ENCODE data around the gene KCNA10. TPM values are rescaled to one million over a fixed set of nuclear protein-coding genes. Genes with fewer than 3 reads are reported as not detected.

KCNA10 gene
- not detected in 2 replicates for polyA plus RNA-seq (2013)

- H3K18ac ChIP-seq (ENCODE audit: low read length) = no peak within 1 kb of the TSS
- no peak within 1 kb of the TSS for H3K23ac ChIP-seq (ENCODE audit: low read length)
- H3K4me3 ChIP-seq (ENCODE audit: low read depth, low read length) = no peak within 1 kb of the TSS
- no CpG with 5 or more reads among the region's 9 CpGs for WGBS (ENCODE audit: extremely low coverage, insufficient coverage, insufficient read length)
- no peak within 1 kb of the TSS for H2AK5ac ChIP-seq (ENCODE audit: low read length)
- H3K79me2 ChIP-seq (ENCODE audit: control insufficient read depth, insufficient read depth, low read length, poor library complexity) = no peaks in the 10 kb centered on the region
- no peak for DNase-seq
- H3K4ac ChIP-seq (ENCODE audit: low read depth, low read length) = no peak within 1 kb of the TSS
- no peak within 1 kb of the TSS for H4K12ac ChIP-seq (ENCODE audit: low read depth, low read length)
- H2BK12ac ChIP-seq (ENCODE audit: low read length) = no peak within 1 kb of the TSS
- H3K9me3 ChIP-seq (ENCODE audit: insufficient read depth, low read depth, low read length) = peaks cover 4% of the 10 kb centered on the region
- no peak within 1 kb of the TSS for H3K27ac ChIP-seq (ENCODE audit: low read depth, low read length)
- no peak within 1 kb of the TSS for H2BK120ac ChIP-seq (ENCODE audit: insufficient read depth, low read length, poor library complexity)
- H3K79me1 ChIP-seq (ENCODE audit: low read length) = no peaks in the 10 kb centered on the region
- H4K8ac ChIP-seq (ENCODE audit: low read depth, low read length) = no peak within 1 kb of the TSS
- no peak within 1 kb of the TSS for H3K9ac ChIP-seq (ENCODE audit: low read length)
- H3K27me3 ChIP-seq (ENCODE audit: insufficient read depth, low read length) = no peaks in the 10 kb centered on the region
- H3K14ac ChIP-seq (ENCODE audit: low read length) = no peak within 1 kb of the TSS
- H3K4me2 ChIP-seq (ENCODE audit: low read length) = no peak within 1 kb of the TSS
- H3K4me1 ChIP-seq (ENCODE audit: control insufficient read depth in 1 of 2, insufficient read depth in 2 of 2, low read length in 2 of 2) = no peaks in the 10 kb centered on the region
- no peak within 1 kb of the TSS for H2BK5ac ChIP-seq (ENCODE audit: low read depth, low read length, poor library complexity)
- H4K91ac ChIP-seq (ENCODE audit: low read depth, low read length) = no peak within 1 kb of the TSS
- no peaks in the 10 kb centered on the region for H3K36me3 ChIP-seq (ENCODE audit: control insufficient read depth in 1 of 2, insufficient read depth in 2 of 2, low read length in 2 of 2)
- no peak within 1 kb of the TSS for H2AFZ ChIP-seq (ENCODE audit: insufficient read depth, low read length, poor library complexity)
These were observed at the start of gene KCNA10 for GRCh38 chr1:110519125-110519810. Gene KCNA10 (minus strand): TSS chr1:110519175. CDS start chr1:110518787, 388 bp downstream.

- Histone ChIP-seq H2BK12ac (ENCODE audit: low read length) (no peak overlapping the region), H4K8ac (ENCODE audit: low read depth, low read length) (no peak overlapping the region), H3K4me3 (ENCODE audit: low read depth, low read length) (no peak overlapping the region), H2BK120ac (ENCODE audit: insufficient read depth, low read length, poor library complexity) (no peak overlapping the region), H3K79me1 (ENCODE audit: low read length) (no peaks in the 10 kb centered on the region), H3K9me3 (ENCODE audit: insufficient read depth, low read depth, low read length) (no peaks in the 10 kb centered on the region), H3K36me3 (ENCODE audit: control insufficient read depth in 1 of 2, insufficient read depth in 2 of 2, low read length in 2 of 2) (no peaks in the 10 kb centered on the region), H3K79me2 (ENCODE audit: control insufficient read depth, insufficient read depth, low read length, poor library complexity) (no peaks in the 10 kb centered on the region), H3K27me3 (ENCODE audit: insufficient read depth, low read length) (no peaks in the 10 kb centered on the region), H3K4ac (ENCODE audit: low read depth, low read length) (no peak overlapping the region), H3K23ac (ENCODE audit: low read length) (no peak overlapping the region), H3K14ac (ENCODE audit: low read length) (no peak overlapping the region), H4K91ac (ENCODE audit: low read depth, low read length) (no peak overlapping the region), H3K18ac (ENCODE audit: low read length) (no peak overlapping the region), H3K4me1 (ENCODE audit: control insufficient read depth in 1 of 2, insufficient read depth in 2 of 2, low read length in 2 of 2) (no peaks in the 10 kb centered on the region), H3K27ac (ENCODE audit: low read depth, low read length) (no peak overlapping the region), H3K4me2 (ENCODE audit: low read length) (no peak overlapping the region), H2BK5ac (ENCODE audit: low read depth, low read length, poor library complexity) (no peak overlapping the region), H3K9ac (ENCODE audit: low read length) (no peak overlapping the region), H4K12ac (ENCODE audit: low read depth, low read length) (no peak overlapping the region), H2AK5ac (ENCODE audit: low read length) (no peak overlapping the region), H2AFZ (ENCODE audit: insufficient read depth, low read length, poor library complexity) (no peak overlapping the region)
- no peak for DNase-seq
- no CpG with 5 or more reads among the region's 3 CpGs for WGBS (ENCODE audit: extremely low coverage, insufficient coverage, insufficient read length)
These were observed 47.9 kb upstream of the KCNA10 start for GRCh38 chr1:110566836-110567235.

GRCh38 chr1:110565565-110565964 is 46.6 kb upstream of the KCNA10 start:
- Histone ChIP-seq H3K4me3 (ENCODE audit: low read depth, low read length) (no peak overlapping the region), H3K79me2 (ENCODE audit: control insufficient read depth, insufficient read depth, low read length, poor library complexity) (no peaks in the 10 kb centered on the region), H2BK5ac (ENCODE audit: low read depth, low read length, poor library complexity) (no peak overlapping the region), H3K4ac (ENCODE audit: low read depth, low read length) (no peak overlapping the region), H3K9ac (ENCODE audit: low read length) (no peak overlapping the region), H4K91ac (ENCODE audit: low read depth, low read length) (no peak overlapping the region), H2AFZ (ENCODE audit: insufficient read depth, low read length, poor library complexity) (no peak overlapping the region), H2AK5ac (ENCODE audit: low read length) (no peak overlapping the region), H3K4me1 (ENCODE audit: control insufficient read depth in 1 of 2, insufficient read depth in 2 of 2, low read length in 2 of 2) (no peaks in the 10 kb centered on the region), H2BK120ac (ENCODE audit: insufficient read depth, low read length, poor library complexity) (no peak overlapping the region), H3K79me1 (ENCODE audit: low read length) (no peaks in the 10 kb centered on the region), H4K12ac (ENCODE audit: low read depth, low read length) (no peak overlapping the region), H3K27ac (ENCODE audit: low read depth, low read length) (no peak overlapping the region), H3K27me3 (ENCODE audit: insufficient read depth, low read length) (no peaks in the 10 kb centered on the region), H3K9me3 (ENCODE audit: insufficient read depth, low read depth, low read length) (no peaks in the 10 kb centered on the region), H3K23ac (ENCODE audit: low read length) (no peak overlapping the region), H2BK12ac (ENCODE audit: low read length) (no peak overlapping the region), H3K36me3 (ENCODE audit: control insufficient read depth in 1 of 2, insufficient read depth in 2 of 2, low read length in 2 of 2) (no peaks in the 10 kb centered on the region), H3K4me2 (ENCODE audit: low read length) (no peak overlapping the region), H3K18ac (ENCODE audit: low read length) (no peak overlapping the region), H3K14ac (ENCODE audit: low read length) (no peak overlapping the region), H4K8ac (ENCODE audit: low read depth, low read length) (no peak overlapping the region)
- no peak for DNase-seq
- WGBS (ENCODE audit: extremely low coverage, insufficient coverage, insufficient read length) = no CpG with 5 or more reads among the region's 1 CpG

- H3K36me3 ChIP-seq (ENCODE audit: control insufficient read depth in 1 of 2, insufficient read depth in 2 of 2, low read length in 2 of 2) = no peaks in the 10 kb centered on the region
- no peak overlapping the region for H3K4me2 ChIP-seq (ENCODE audit: low read length)
- no peak overlapping the region for H4K8ac ChIP-seq (ENCODE audit: low read depth, low read length)
- no peak overlapping the region for H3K9ac ChIP-seq (ENCODE audit: low read length)
- no peaks in the 10 kb centered on the region for H3K79me2 ChIP-seq (ENCODE audit: control insufficient read depth, insufficient read depth, low read length, poor library complexity)
- H3K79me1 ChIP-seq (ENCODE audit: low read length) = no peaks in the 10 kb centered on the region
- no peaks in the 10 kb centered on the region for H3K27me3 ChIP-seq (ENCODE audit: insufficient read depth, low read length)
- DNase-seq = no peak
- H2AFZ ChIP-seq (ENCODE audit: insufficient read depth, low read length, poor library complexity) = no peak overlapping the region
- H3K4ac ChIP-seq (ENCODE audit: low read depth, low read length) = no peak overlapping the region
- no peak overlapping the region for H2BK5ac ChIP-seq (ENCODE audit: low read depth, low read length, poor library complexity)
- no peak overlapping the region for H3K4me3 ChIP-seq (ENCODE audit: low read depth, low read length)
- H3K18ac ChIP-seq (ENCODE audit: low read length) = no peak overlapping the region
- no peak overlapping the region for H2BK120ac ChIP-seq (ENCODE audit: insufficient read depth, low read length, poor library complexity)
- H3K27ac ChIP-seq (ENCODE audit: low read depth, low read length) = no peak overlapping the region
- H3K23ac ChIP-seq (ENCODE audit: low read length) = no peak overlapping the region
- no peak overlapping the region for H2AK5ac ChIP-seq (ENCODE audit: low read length)
- H3K4me1 ChIP-seq (ENCODE audit: control insufficient read depth in 1 of 2, insufficient read depth in 2 of 2, low read length in 2 of 2) = no peaks in the 10 kb centered on the region
- no CpG with 5 or more reads among the region's 4 CpGs for WGBS (ENCODE audit: extremely low coverage, insufficient coverage, insufficient read length)
- H2BK12ac ChIP-seq (ENCODE audit: low read length) = no peak overlapping the region
- H3K9me3 ChIP-seq (ENCODE audit: insufficient read depth, low read depth, low read length) = peaks cover 3% of the 10 kb centered on the region
- no peak overlapping the region for H3K14ac ChIP-seq (ENCODE audit: low read length)
- H4K12ac ChIP-seq (ENCODE audit: low read depth, low read length) = no peak overlapping the region
- H4K91ac ChIP-seq (ENCODE audit: low read depth, low read length) = no peak overlapping the region
These were observed 44.1 kb upstream of the KCNA10 start for GRCh38 chr1:110563089-110563488.

Measured in trophoblast cell (in vitro differentiated cells and primary cell).